ENCODE measurements around the gene ZAP70. TPM values are rescaled to one million over a fixed set of nuclear protein-coding genes. Genes with fewer than 3 reads are reported as not detected.
A peak's percentile ranks its signal among the peaks of the same experiment; 100 is the strongest.

Gene ZAP70
- total and polyA plus RNA-seq, 2 of the 13 experiments (the other 11 are each of a cell fraction or from before 2014, with no cell fraction given): 0.51 to 4.0 TPM

GRCh38 chr2:97698530-97698929, 14.8 kb upstream of the ZAP70 start (continued):
- TF ChIP-seq CBX5 (CRISPR knock-in tag; IDR thresholded peaks at IDR 0.05; ENCODE audit: borderline replicate concordance): no peak
- no peak for TF ChIP-seq STAT5B (CRISPR knock-in tag; IDR thresholded peaks at IDR 0.05)
- no peak for TF ChIP-seq ZNF343 (CRISPR knock-in tag; IDR thresholded peaks at IDR 0.05)
- no peak for TF ChIP-seq NPAS2 (CRISPR knock-in tag; IDR thresholded peaks at IDR 0.05; ENCODE audit: borderline replicate concordance)
- TF ChIP-seq ZNF766 (CRISPR knock-in tag; IDR thresholded peaks at IDR 0.05; ENCODE audit: borderline replicate concordance): no peak

- in situ Hi-C loops (cut with HindIII; ENCODE audit: extremely low pct_ligation_motif_present, low pct_unique_long_range_greater_than_20kb) (loop anchor here (5.0 to 10.0 kb wide), 2 partner anchors 42 to 685 kb away; no protein-coding TSS in a partner anchor), intact Hi-C loops (cut with micrococcal nuclease; ENCODE audit: unreplicated experiment) (loop anchor here (1.0 to 5.0 kb wide), 2 partner anchors 47 to 685 kb away; no protein-coding TSS in a partner anchor)
- BruUV-seq (replicated peaks): no TSS peak
- ChIA-PET CTCF (ENCODE audit: low intra/inter-chr PET ratio, low total read pairs) (interaction anchor here (1.3 to 6.4 kb wide), 3 partner anchors 48 to 685 kb away, joined by 4 to 267 read pairs (median 5); no protein-coding TSS in a partner anchor), POLR2A (interaction anchor here (1.2 to 3.3 kb wide), 3 partner anchors 36 to 109 kb away, joined by 4 to 13 read pairs (median 4); partner anchors contain the start of gene ACTR1B)
- Histone ChIP-seq H3K27me3 (ENCODE audit: control insufficient read depth in 1 of 2, insufficient read depth in 2 of 2, low read length in 2 of 2) (no peaks in the 10 kb centered on the region), H4K20me1 (ENCODE audit: insufficient read depth, low read length) (no peaks in the 10 kb centered on the region), H3K27ac (ENCODE audit: extremely low read length, insufficient read depth, low read length) (no peak overlapping the region), H3K9ac (ENCODE audit: insufficient read depth, low read depth, low read length) (no peak overlapping the region), H3K9me3 (ENCODE audit: low read length) (no peaks in the 10 kb centered on the region), H3K4me2 (ENCODE audit: low read depth, low read length) (peak overlapping the region; percentile 32), H3K4me1 (ENCODE audit: insufficient read depth, low read length) (peaks cover 17% of the 10 kb centered on the region), H3K36me3 (replicated peaks in 1 of 2; ENCODE audit: control insufficient read depth in 1 of 2, insufficient read depth in 2 of 2, low read length in 2 of 2) (no peaks in the 10 kb centered on the region), H2AFZ (ENCODE audit: low read length) (peak overlapping the region; percentile 24), H3K4me3 (replicated peaks in 1 of 3; ENCODE audit: insufficient read depth in 1 of 3, low read depth in 2 of 3, low read length in 3 of 3) (no peak overlapping the region), H3K79me2 (ENCODE audit: insufficient read depth, low read length) (no peaks in the 10 kb centered on the region)
- DNase-seq (ENCODE audit: low spot score) (peak; percentile 68), FAIRE-seq (peak; percentile 85), ATAC-seq (peak; percentile 93)
- 20% methylated on average over 11 of the region's 11 CpGs for WGBS (ENCODE audit: low lambda C conversion rate)
- TF ChIP-seq NFKBIZ (CRISPR knock-in tag; IDR thresholded peaks at IDR 0.05) (0 out of 2 replicates have a peak, but pooled peaks have one; percentile 51), KDM2A (CRISPR knock-in tag; IDR thresholded peaks at IDR 0.05; ENCODE audit: borderline replicate concordance, low read depth) (0 out of 2 replicates have a peak, but pooled peaks have one; percentile 28), RNF2 (conservative IDR thresholded peaks at IDR 0.05; ENCODE audit: low read depth) (peak; percentile 59; the same call in 1 of the 2 replicates), NFE2L2 (IDR thresholded peaks at IDR 0.05; ENCODE audit: low read length) (no peak), PRDM4 (CRISPR knock-in tag; IDR thresholded peaks at IDR 0.05; ENCODE audit: borderline replicate concordance) (no peak), TFDP2 (CRISPR knock-in tag; IDR thresholded peaks at IDR 0.05) (peak; percentile 55; the same call in 1 of the 2 replicates), PHF21A (CRISPR knock-in tag; IDR thresholded peaks at IDR 0.05) (no peak), SMAD3 (CRISPR knock-in tag; IDR thresholded peaks at IDR 0.05) (0 out of 2 replicates have a peak, but pooled peaks have one; percentile 25), DRAP1 (CRISPR knock-in tag; IDR thresholded peaks at IDR 0.05) (0 out of 2 replicates have a peak, but pooled peaks have one; percentile 25), ZFX (CRISPR knock-in tag; IDR thresholded peaks at IDR 0.05; ENCODE audit: low read depth) (peak; percentile 49; the same call in 1 of the 2 replicates), THAP11 (CRISPR knock-in tag; IDR thresholded peaks at IDR 0.05) (0 out of 2 replicates have a peak, but pooled peaks have one; percentile 33), ZFY (CRISPR knock-in tag; IDR thresholded peaks at IDR 0.05) (peak; percentile 25; the same call in 1 of the 2 replicates)
These were observed 13.5 kb upstream of the ZAP70 start for GRCh38 chr2:97699765-97700444.
